Measurements from ENCODE around the gene MAPK10.

Gene MAPK10

DNA sequence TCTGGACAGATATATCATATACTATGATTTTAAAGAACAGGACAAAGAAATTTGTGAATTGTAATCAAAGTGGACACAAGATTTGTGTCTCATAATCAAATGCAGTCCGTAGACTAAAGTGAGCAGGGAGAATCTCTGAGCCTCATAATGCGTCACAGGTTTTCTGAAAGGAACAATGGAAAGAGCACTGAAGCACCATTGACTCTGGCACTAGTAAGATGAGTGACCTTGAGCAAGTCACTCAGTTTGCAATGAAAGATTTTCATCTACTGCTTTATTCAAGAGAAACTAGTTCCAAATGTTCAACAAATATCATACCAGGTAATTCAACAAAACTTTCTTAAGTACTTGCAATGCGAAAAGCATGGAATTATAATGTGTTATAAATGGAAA is 315.3 kb downstream of the MAPK10 start:
- no peaks in the 10 kb centered on the region for H3K4me1 Mint-ChIP-seq
- H3K4me3 Mint-ChIP-seq = no peak overlapping the region
- TF ChIP-seq, protein P1, sequence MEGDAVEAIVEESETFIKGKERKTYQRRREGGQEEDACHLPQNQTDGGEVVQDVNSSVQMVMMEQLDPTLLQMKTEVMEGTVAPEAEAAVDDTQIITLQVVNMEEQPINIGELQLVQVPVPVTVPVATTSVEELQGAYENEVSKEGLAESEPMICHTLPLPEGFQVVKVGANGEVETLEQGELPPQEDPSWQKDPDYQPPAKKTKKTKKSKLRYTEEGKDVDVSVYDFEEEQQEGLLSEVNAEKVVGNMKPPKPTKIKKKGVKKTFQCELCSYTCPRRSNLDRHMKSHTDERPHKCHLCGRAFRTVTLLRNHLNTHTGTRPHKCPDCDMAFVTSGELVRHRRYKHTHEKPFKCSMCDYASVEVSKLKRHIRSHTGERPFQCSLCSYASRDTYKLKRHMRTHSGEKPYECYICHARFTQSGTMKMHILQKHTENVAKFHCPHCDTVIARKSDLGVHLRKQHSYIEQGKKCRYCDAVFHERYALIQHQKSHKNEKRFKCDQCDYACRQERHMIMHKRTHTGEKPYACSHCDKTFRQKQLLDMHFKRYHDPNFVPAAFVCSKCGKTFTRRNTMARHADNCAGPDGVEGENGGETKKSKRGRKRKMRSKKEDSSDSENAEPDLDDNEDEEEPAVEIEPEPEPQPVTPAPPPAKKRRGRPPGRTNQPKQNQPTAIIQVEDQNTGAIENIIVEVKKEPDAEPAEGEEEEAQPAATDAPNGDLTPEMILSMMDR (IDR thresholded peaks at IDR 0.05) = no peak
- H3K27ac Mint-ChIP-seq = no peak overlapping the region
- H3K36me3 Mint-ChIP-seq (ENCODE audit: low read depth) = peaks cover 19% of the 10 kb centered on the region
- H3K9me3 Mint-ChIP-seq = peaks cover 18% of the 10 kb centered on the region
- no peaks in the 10 kb centered on the region for H3K27me3 Mint-ChIP-seq (ENCODE audit: low read depth, poor library complexity)
- DNase-seq = no peak

GRCh38 chr4:86043755-86044592 is 315.9 kb downstream of the MAPK10 start:
- H3K36me3 Mint-ChIP-seq (ENCODE audit: low read depth) = peaks cover 19% of the 10 kb centered on the region
- peaks cover 18% of the 10 kb centered on the region for H3K9me3 Mint-ChIP-seq
- no peak overlapping the region for H3K4me3 Mint-ChIP-seq
- TF ChIP-seq, protein P1 (IDR thresholded peaks at IDR 0.05) = peak; percentile 60
- no peaks in the 10 kb centered on the region for H3K4me1 Mint-ChIP-seq
- H3K27ac Mint-ChIP-seq = no peak overlapping the region
- peak; percentile 31 for DNase-seq
- H3K27me3 Mint-ChIP-seq (ENCODE audit: low read depth, poor library complexity) = no peaks in the 10 kb centered on the region

GRCh38 chr4:86038037-86038436 is 321.8 kb downstream of the MAPK10 start:
- Mint-ChIP-seq H3K27me3 (ENCODE audit: low read depth, poor library complexity) (no peaks in the 10 kb centered on the region), H3K27ac (no peak overlapping the region), H3K9me3 (peaks cover 18% of the 10 kb centered on the region), H3K36me3 (ENCODE audit: low read depth) (peaks cover 19% of the 10 kb centered on the region), H3K4me1 (peaks cover 31% of the 10 kb centered on the region), H3K4me3 (no peak overlapping the region)
- TF ChIP-seq, protein P1 (IDR thresholded peaks at IDR 0.05) = no peak
- no peak for DNase-seq

DNA sequence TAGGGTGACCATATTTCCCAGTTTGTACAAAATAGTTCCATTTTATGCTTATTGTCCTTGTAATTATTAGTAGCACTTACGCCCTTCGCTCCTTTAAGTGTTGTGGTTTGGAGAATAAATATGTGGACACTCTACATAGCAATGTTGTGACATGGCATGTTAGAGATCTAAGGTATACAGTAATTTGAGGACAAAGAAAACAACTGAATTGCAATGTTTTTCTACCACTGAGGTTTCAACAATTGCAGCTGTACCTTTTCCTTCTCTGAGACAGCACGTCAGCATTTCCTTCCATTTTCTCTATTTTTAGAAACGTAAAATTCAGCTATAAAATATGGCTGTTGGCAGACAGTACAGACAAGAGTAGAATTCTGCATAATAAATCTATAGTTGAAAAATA is 323.1 kb downstream of the MAPK10 start:
- H3K4me3 Mint-ChIP-seq = no peak overlapping the region
- peak overlapping the region; percentile 78 for H3K27ac Mint-ChIP-seq
- peaks cover 19% of the 10 kb centered on the region for H3K36me3 Mint-ChIP-seq (ENCODE audit: low read depth)
- H3K4me1 Mint-ChIP-seq = peaks cover 36% of the 10 kb centered on the region
- TF ChIP-seq, protein P1 (IDR thresholded peaks at IDR 0.05) = no peak
- peaks cover 18% of the 10 kb centered on the region for H3K9me3 Mint-ChIP-seq
- no peaks in the 10 kb centered on the region for H3K27me3 Mint-ChIP-seq (ENCODE audit: low read depth, poor library complexity)
- no peak for DNase-seq

- H3K9me3 Mint-ChIP-seq = peaks cover 10% of the 10 kb centered on the region
- peaks cover 36% of the 10 kb centered on the region for H3K4me1 Mint-ChIP-seq
- no peaks in the 10 kb centered on the region for H3K27me3 Mint-ChIP-seq (ENCODE audit: low read depth, poor library complexity)
- H3K4me3 Mint-ChIP-seq = no peak overlapping the region
- H3K27ac Mint-ChIP-seq = no peak overlapping the region
- TF ChIP-seq, protein P1 (IDR thresholded peaks at IDR 0.05) = no peak
- DNase-seq = no peak
- H3K36me3 Mint-ChIP-seq (ENCODE audit: low read depth) = peaks cover 10% of the 10 kb centered on the region
Observed at GRCh38 chr4:86035688-86036087, 324.2 kb downstream of the MAPK10 start.

- no peaks in the 10 kb centered on the region for H3K36me3 Mint-ChIP-seq (ENCODE audit: low read depth)
- peaks cover 36% of the 10 kb centered on the region for H3K4me1 Mint-ChIP-seq
- TF ChIP-seq, protein P1 (IDR thresholded peaks at IDR 0.05) = no peak
- no peaks in the 10 kb centered on the region for H3K27me3 Mint-ChIP-seq (ENCODE audit: low read depth, poor library complexity)
- no peak overlapping the region for H3K4me3 Mint-ChIP-seq
- H3K27ac Mint-ChIP-seq = no peak overlapping the region
- DNase-seq = no peak
- H3K9me3 Mint-ChIP-seq = no peaks in the 10 kb centered on the region
Observed at GRCh38 chr4:86034616-86035015, 325.2 kb downstream of the MAPK10 start.
